Activated CD4-positive, alpha-beta T cell treated with anti-CD3 and anti-CD28 coated beads for 36 hours (primary cell): ENCODE results near the gene LIX1L. TPM values are rescaled to one million over a fixed set of nuclear protein-coding genes. Genes with fewer than 3 reads are reported as not detected.
A peak's percentile ranks its signal among the peaks of the same experiment; 100 is the strongest.

Experiments used
- ATAC-seq: fragments of 200-7000 bp; cut with Tn5 transposase; one replicate; pipeline ENCODE4 v1.10.0; 2021; ENCODE audit warnings: mild to moderate bottlenecking, moderate library complexity
- CTCF ChIA-PET: fragments of 350-600 bp; sonication (Branson Sonifier 250); formaldehyde crosslinking; loops from one replicate; lab custom pipeline; 2021; ENCODE audit warnings: antibody characterized with exemption; lab: Charles Lee
- POLR2A ChIA-PET: fragments of 350-600 bp; sonication (Branson Sonifier 250); formaldehyde crosslinking; loops from one replicate; lab custom pipeline; 2021; ENCODE audit warnings: antibody characterized with exemption, inconsistent platforms; lab: Charles Lee
- DNase-seq: peaks from one replicate; pipeline ENCODE4 v3.0.0-alpha.2; 2020
- H3K27ac Mint-ChIP-seq: one replicate; pipeline ENCODE4 v1.8.0; 2021; ENCODE audit warnings: mixed read lengths
- H3K27me3 Mint-ChIP-seq: one replicate; pipeline ENCODE4 v1.8.0; 2021; ENCODE audit warnings: mixed read lengths
- H3K36me3 Mint-ChIP-seq: one replicate; pipeline ENCODE4 v1.8.0; 2021; ENCODE audit warnings: low read depth, mixed read lengths
- H3K4me1 Mint-ChIP-seq: one replicate; pipeline ENCODE4 v1.8.0; 2021; ENCODE audit warnings: mixed read lengths
- H3K4me3 Mint-ChIP-seq: one replicate; pipeline ENCODE4 v1.8.0; 2021; ENCODE audit warnings: mild to moderate bottlenecking, moderate library complexity, mixed read lengths
- H3K9me3 Mint-ChIP-seq: one replicate; pipeline ENCODE4 v1.8.0; 2021; ENCODE audit warnings: low read depth, mixed read lengths
- intact Hi-C, 2 experiments: fragments of 100-400 bp; cut with DNase I in 1 of 2; cut with micrococcal nuclease in 1 of 2; formaldehyde crosslinking; loops; one replicate each; pipeline versions ENCODE4 v1.14.2 to v1.15.1; 2022 to 2024; cut with DNase I, micrococcal nuclease
- total RNA-seq, 2 experiments: library from RNA; stranded (reverse); gene quantifications; one replicate each; pipeline ENCODE4 v1.2.3, GENCODE V29; 2021

The LIX1L gene
- total RNA-seq = 10 to 100 TPM; 44.9 to 49.4 TPM

- Mint-ChIP-seq H3K27me3 (no peaks in the 10 kb centered on the region), H3K9me3 (no peaks in the 10 kb centered on the region), H3K4me3 (peak within 1 kb of the TSS; percentile 87), H3K27ac (peak within 1 kb of the TSS; percentile 93), H3K36me3 (peaks cover 16% of the 10 kb centered on the region), H3K4me1 (peaks cover 59% of the 10 kb centered on the region)
- ChIA-PET POLR2A (interaction anchor here (0.7 to 3.5 kb wide), 10 partner anchors 22 to 112 kb away, joined by 3 to 43 read pairs (median 4); partner anchors contain the start of genes ANKRD35, NUDT17, PIAS3 and RBM8A), CTCF (interaction anchor here (0.6 to 5.1 kb wide), 15 partner anchors 12 to 359 kb away, joined by 3 to 38 read pairs (median 4); partner anchors contain the start of genes NUDT17, PIAS3, RBM8A and TXNIP)
- DNase-seq (peak; percentile 98), ATAC-seq (peak; percentile 89)
- intact Hi-C loops = loop anchor here (1.0 to 2.0 kb wide), 9 partner anchors 22 to 99 kb away; partner anchors contain the start of genes PIAS3 (in 2 of the 2), RBM8A (in 2 of the 2), ANKRD35 (in 1 of the 2) and PEX11B (in 1 of the 2)
These were observed at the start of gene LIX1L for GRCh38 chr1:145957443-145958319. TSS of gene LIX1L (minus strand) at chr1:145958017. CDS start at chr1:145957927, 90 bp downstream.

- Mint-ChIP-seq H3K4me1 (peaks cover 76% of the 10 kb centered on the region), H3K4me3 (no peak overlapping the region)
These were observed 43.9 kb upstream of the LIX1L start for GRCh38 chr1:146001709-146002108.

GRCh38 chr1:145999321-146000024 is 41.7 kb upstream of the LIX1L start:
- peaks cover 57% of the 10 kb centered on the region for H3K4me1 Mint-ChIP-seq

More at GRCh38 chr1:146001709-146002108, 43.9 kb upstream of the LIX1L start:
- no peaks in the 10 kb centered on the region for H3K36me3 Mint-ChIP-seq
- POLR2A ChIA-PET = interaction anchor here (0.6 to 0.9 kb wide), 3 partner anchors 22 to 160 kb away, joined by 3 to 10 read pairs (median 3); partner anchors contain the start of gene RBM8A
- peak overlapping the region; percentile 78 for H3K27ac Mint-ChIP-seq
- H3K9me3 Mint-ChIP-seq = no peaks in the 10 kb centered on the region
- ATAC-seq (no peak), DNase-seq (peak; percentile 11)
- no peaks in the 10 kb centered on the region for H3K27me3 Mint-ChIP-seq
- intact Hi-C loops = no loop called here
- CTCF ChIA-PET = interaction anchor here (1.3 to 5.4 kb wide), 3 partner anchors 10 to 34 kb away, joined by 4 to 55 read pairs (median 5); no protein-coding TSS in a partner anchor

GRCh38 chr1:145997718-145998023 is 39.9 kb upstream of the LIX1L start:
- ATAC-seq = no peak
- POLR2A ChIA-PET = interaction anchor here (0.8 to 10.4 kb wide), 5 partner anchors 9 to 54 kb away, joined by 3 to 127 read pairs (median 8); partner anchors contain the start of genes ANKRD34A and POLR3GL
- intact Hi-C loops = loop anchor here (1.0 to 5.0 kb wide), 6 partner anchors 9 to 112 kb away; partner anchors contain the start of genes ANKRD34A (in 1 of the 2), ANKRD35 (in 1 of the 2), PEX11B (in 1 of the 2) and POLR3GL (in 1 of the 2)
- Mint-ChIP-seq H3K4me1 (peaks cover 63% of the 10 kb centered on the region), H3K36me3 (peaks cover 36% of the 10 kb centered on the region), H3K27me3 (no peaks in the 10 kb centered on the region), H3K27ac (peak overlapping the region; percentile 99), H3K4me3 (peak overlapping the region; percentile 92), H3K9me3 (no peaks in the 10 kb centered on the region)
- CTCF ChIA-PET = interaction anchor here (0.7 to 13.6 kb wide), 12 partner anchors 9 to 303 kb away, joined by 3 to 161 read pairs (median 4); partner anchors contain the start of genes ANKRD34A and POLR3GL
- peak; percentile 5 for DNase-seq

More at GRCh38 chr1:145999321-146000024, 41.7 kb upstream of the LIX1L start:
- DNase-seq = peak; percentile 30
- H3K36me3 Mint-ChIP-seq = peaks cover 18% of the 10 kb centered on the region
- H3K27me3 Mint-ChIP-seq = no peaks in the 10 kb centered on the region
- ATAC-seq = peak; percentile 11
- CTCF ChIA-PET = interaction anchor here (4.9 to 13.6 kb wide), 2 partner anchors 7 to 19 kb away, joined by 25 to 161 read pairs; no protein-coding TSS in a partner anchor
- no peaks in the 10 kb centered on the region for H3K9me3 Mint-ChIP-seq
- POLR2A ChIA-PET = interaction anchor here (0.6 kb wide), 1 partner anchor 10 kb away, joined by 6 read pairs; no protein-coding TSS in a partner anchor
- H3K4me3 Mint-ChIP-seq = peak overlapping the region; percentile 50
- intact Hi-C loops = loop anchor here in 1 of 2 experiments (5.0 kb wide), 1 partner anchor 72 kb away; the partner anchor contains the start of gene RBM8A
- peak overlapping the region; percentile 99 for H3K27ac Mint-ChIP-seq

- DNase-seq (peak; percentile 69), ATAC-seq (peak; percentile 60)
- CTCF ChIA-PET = interaction anchor here (0.8 to 13.6 kb wide), 11 partner anchors 10 to 153 kb away, joined by 3 to 161 read pairs (median 4); partner anchors contain the start of genes ANKRD34A, PIAS3, POLR3GL and RBM8A
- POLR2A ChIA-PET = interaction anchor here (1.5 to 10.4 kb wide), 5 partner anchors 15 to 68 kb away, joined by 3 to 127 read pairs (median 8); partner anchors contain the start of genes ANKRD34A and POLR3GL
- H3K27ac Mint-ChIP-seq = peak overlapping the region; percentile 99
- intact Hi-C loops = loop anchor here (1.0 to 5.0 kb wide), 6 partner anchors 9 to 112 kb away; partner anchors contain the start of genes ANKRD34A (in 1 of the 2), ANKRD35 (in 1 of the 2), PEX11B (in 1 of the 2) and POLR3GL (in 1 of the 2)
- no peaks in the 10 kb centered on the region for H3K27me3 Mint-ChIP-seq
- peak overlapping the region; percentile 92 for H3K4me3 Mint-ChIP-seq
- peaks cover 41% of the 10 kb centered on the region for H3K36me3 Mint-ChIP-seq
- H3K4me1 Mint-ChIP-seq = peaks cover 68% of the 10 kb centered on the region
- no peaks in the 10 kb centered on the region for H3K9me3 Mint-ChIP-seq
These were observed 39.4 kb upstream of the LIX1L start for GRCh38 chr1:145997016-145997717.

GRCh38 chr1:145996433-145997015 is 38.7 kb upstream of the LIX1L start, which contains the start of gene TXNIP:
TSS of gene TXNIP (minus strand) at chr1:145996579. CDS start at chr1:145996266, 313 bp downstream.
- ATAC-seq (peak; percentile 82), DNase-seq (peak; percentile 97)
- POLR2A ChIA-PET = interaction anchor here (0.6 to 10.4 kb wide), 11 partner anchors 10 to 76 kb away, joined by 3 to 127 read pairs (median 4); partner anchors contain the start of genes ANKRD34A, LIX1L and POLR3GL
- H3K36me3 Mint-ChIP-seq = peaks cover 46% of the 10 kb centered on the region
- no peaks in the 10 kb centered on the region for H3K27me3 Mint-ChIP-seq
- H3K27ac Mint-ChIP-seq = peak within 1 kb of the TSS; percentile 99
- CTCF ChIA-PET = interaction anchor here (0.5 to 13.6 kb wide), 9 partner anchors 10 to 138 kb away, joined by 3 to 161 read pairs (median 4); partner anchors contain the start of genes ANKRD34A, LIX1L, PIAS3 and POLR3GL
- intact Hi-C loops = loop anchor here (1.0 to 5.0 kb wide), 12 partner anchors 10 to 137 kb away; partner anchors contain the start of genes ANKRD34A (in 2 of the 2), POLR3GL (in 2 of the 2), RBM8A (in 2 of the 2) and ANKRD35 (in 1 of the 2)
- H3K9me3 Mint-ChIP-seq = no peaks in the 10 kb centered on the region
- peak within 1 kb of the TSS; percentile 92 for H3K4me3 Mint-ChIP-seq
- H3K4me1 Mint-ChIP-seq = peaks cover 68% of the 10 kb centered on the region

- Mint-ChIP-seq H3K36me3 (peaks cover 46% of the 10 kb centered on the region), H3K4me1 (peaks cover 66% of the 10 kb centered on the region), H3K9me3 (no peaks in the 10 kb centered on the region), H3K4me3 (peak overlapping the region; percentile 92), H3K27me3 (no peaks in the 10 kb centered on the region), H3K27ac (peak overlapping the region; percentile 99)
- ChIA-PET POLR2A (interaction anchor here (0.6 to 10.4 kb wide), 11 partner anchors 9 to 76 kb away, joined by 3 to 127 read pairs (median 4); partner anchors contain the start of genes ANKRD34A, LIX1L and POLR3GL), CTCF (interaction anchor here (0.5 to 13.6 kb wide), 7 partner anchors 11 to 137 kb away, joined by 3 to 161 read pairs (median 4); partner anchors contain the start of genes ANKRD34A, LIX1L, PIAS3 and POLR3GL)
- intact Hi-C loops = loop anchor here (1.0 to 5.0 kb wide), 10 partner anchors 11 to 137 kb away; partner anchors contain the start of genes RBM8A (in 2 of the 2), ANKRD34A (in 1 of the 2), LIX1L (in 1 of the 2) and PEX11B (in 1 of the 2)
- ATAC-seq (no peak), DNase-seq (peak; percentile 37)
These were observed 38.2 kb upstream of the LIX1L start for GRCh38 chr1:145995964-145996432.

GRCh38 chr1:145995148-145995881 is 37.5 kb upstream of the LIX1L start:
- POLR2A ChIA-PET = interaction anchor here (0.7 to 10.4 kb wide), 4 partner anchors 13 to 136 kb away, joined by 3 to 127 read pairs (median 5); partner anchors contain the start of gene LIX1L
- intact Hi-C loops = loop anchor here in 1 of 2 experiments (5.0 kb wide), 1 partner anchor 68 kb away; the partner anchor contains the start of gene RBM8A
- CTCF ChIA-PET = interaction anchor here (4.9 to 13.6 kb wide), 2 partner anchors 11 to 15 kb away, joined by 25 to 161 read pairs; no protein-coding TSS in a partner anchor

More at GRCh38 chr1:145995148-145995881, 37.5 kb upstream of the LIX1L start:
- DNase-seq (peak; percentile 7), ATAC-seq (no peak)
- Mint-ChIP-seq H3K4me3 (peak overlapping the region; percentile 92), H3K27ac (peak overlapping the region; percentile 99), H3K27me3 (no peaks in the 10 kb centered on the region), H3K36me3 (peaks cover 46% of the 10 kb centered on the region), H3K9me3 (no peaks in the 10 kb centered on the region), H3K4me1 (peaks cover 68% of the 10 kb centered on the region)
